ENCODE measurements around the gene SLIT3.

The SLIT3 gene

GRCh38 chr5:169166078-169166477 lies 134.9 kb downstream of the SLIT3 start:
- H3K36me3 ChIP-seq (ENCODE audit: insufficient read depth, low read depth, low read length): no peaks in the 10 kb centered on the region
- peaks cover 5% of the 10 kb centered on the region; the same call in 1 of the 2 replicates for H3K4me1 ChIP-seq (ENCODE audit: insufficient read depth, low read length)
- no peak overlapping the region for H3K4me3 ChIP-seq (ENCODE audit: low read length)
- no peaks in the 10 kb centered on the region for H3K9me3 ChIP-seq (ENCODE audit: insufficient read depth, low read depth, low read length)
- no peaks in the 10 kb centered on the region for H3K27me3 ChIP-seq (ENCODE audit: insufficient read depth, low read length)
- H3K27ac ChIP-seq (ENCODE audit: low read length): no peak overlapping the region
- no peak overlapping the region for H3K9ac ChIP-seq (ENCODE audit: low read depth, low read length)

- H3K9ac ChIP-seq (ENCODE audit: low read depth, low read length): no peak overlapping the region
- H3K27me3 ChIP-seq (ENCODE audit: insufficient read depth, low read length): no peaks in the 10 kb centered on the region
- H3K9me3 ChIP-seq (ENCODE audit: insufficient read depth, low read depth, low read length): no peaks in the 10 kb centered on the region
- no peak overlapping the region for H3K4me3 ChIP-seq (ENCODE audit: low read length)
- H3K4me1 ChIP-seq (ENCODE audit: insufficient read depth, low read length): peaks cover 4% of the 10 kb centered on the region; the same call in 1 of the 2 replicates
- H3K27ac ChIP-seq (ENCODE audit: low read length): no peak overlapping the region
- H3K36me3 ChIP-seq (ENCODE audit: insufficient read depth, low read depth, low read length): no peaks in the 10 kb centered on the region
Measured at GRCh38 chr5:169165052-169165451, 135.9 kb downstream of the SLIT3 start.

GRCh38 chr5:169164481-169164925 lies 136.4 kb downstream of the SLIT3 start:
- Histone ChIP-seq H3K27ac (ENCODE audit: low read length) (no peak overlapping the region), H3K36me3 (ENCODE audit: insufficient read depth, low read depth, low read length) (no peaks in the 10 kb centered on the region), H3K27me3 (ENCODE audit: insufficient read depth, low read length) (no peaks in the 10 kb centered on the region), H3K4me1 (ENCODE audit: insufficient read depth, low read length) (peaks cover 4% of the 10 kb centered on the region; the same call in 1 of the 2 replicates), H3K9ac (ENCODE audit: low read depth, low read length) (no peak overlapping the region), H3K4me3 (ENCODE audit: low read length) (no peak overlapping the region), H3K9me3 (ENCODE audit: insufficient read depth, low read depth, low read length) (no peaks in the 10 kb centered on the region)

GRCh38 chr5:169162407-169162806 lies 138.5 kb downstream of the SLIT3 start:
- Histone ChIP-seq H3K9me3 (ENCODE audit: insufficient read depth, low read depth, low read length) (peaks cover 12% of the 10 kb centered on the region; the same call in 1 of the 2 replicates), H3K4me1 (ENCODE audit: insufficient read depth, low read length) (peaks cover 4% of the 10 kb centered on the region; the same call in 1 of the 2 replicates), H3K9ac (ENCODE audit: low read depth, low read length) (no peak overlapping the region), H3K36me3 (ENCODE audit: insufficient read depth, low read depth, low read length) (no peaks in the 10 kb centered on the region), H3K4me3 (ENCODE audit: low read length) (no peak overlapping the region), H3K27ac (ENCODE audit: low read length) (no peak overlapping the region), H3K27me3 (ENCODE audit: insufficient read depth, low read length) (no peaks in the 10 kb centered on the region)

- no peaks in the 10 kb centered on the region for H3K27me3 ChIP-seq (ENCODE audit: insufficient read depth, low read length)
- H3K9me3 ChIP-seq (ENCODE audit: insufficient read depth, low read depth, low read length): peaks cover 12% of the 10 kb centered on the region; the same call in 1 of the 2 replicates
- H3K9ac ChIP-seq (ENCODE audit: low read depth, low read length): no peak overlapping the region
- H3K27ac ChIP-seq (ENCODE audit: low read length): no peak overlapping the region
- H3K36me3 ChIP-seq (ENCODE audit: insufficient read depth, low read depth, low read length): no peaks in the 10 kb centered on the region
- H3K4me3 ChIP-seq (ENCODE audit: low read length): no peak overlapping the region
- H3K4me1 ChIP-seq (ENCODE audit: insufficient read depth, low read length): peaks cover 4% of the 10 kb centered on the region; the same call in 1 of the 2 replicates
Measured at GRCh38 chr5:169161022-169161680, 139.8 kb downstream of the SLIT3 start.

- H3K36me3 ChIP-seq (ENCODE audit: insufficient read depth, low read depth, low read length): no peaks in the 10 kb centered on the region
- H3K27ac ChIP-seq (ENCODE audit: low read length): no peak overlapping the region
- H3K4me1 ChIP-seq (ENCODE audit: insufficient read depth, low read length): peaks cover 4% of the 10 kb centered on the region; the same call in 1 of the 2 replicates
- H3K9me3 ChIP-seq (ENCODE audit: insufficient read depth, low read depth, low read length): peaks cover 12% of the 10 kb centered on the region; the same call in 1 of the 2 replicates
- H3K4me3 ChIP-seq (ENCODE audit: low read length): no peak overlapping the region
- H3K27me3 ChIP-seq (ENCODE audit: insufficient read depth, low read length): no peaks in the 10 kb centered on the region
- no peak overlapping the region for H3K9ac ChIP-seq (ENCODE audit: low read depth, low read length)
Measured at GRCh38 chr5:169160405-169160901, 140.5 kb downstream of the SLIT3 start.

GRCh38 chr5:169158764-169159163 lies 142.2 kb downstream of the SLIT3 start:
- no peaks in the 10 kb centered on the region for H3K36me3 ChIP-seq (ENCODE audit: insufficient read depth, low read depth, low read length)
- no peak overlapping the region for H3K4me3 ChIP-seq (ENCODE audit: low read length)
- H3K9me3 ChIP-seq (ENCODE audit: insufficient read depth, low read depth, low read length): peaks cover 12% of the 10 kb centered on the region; the same call in 1 of the 2 replicates
- H3K27me3 ChIP-seq (ENCODE audit: insufficient read depth, low read length): no peaks in the 10 kb centered on the region
- no peak overlapping the region for H3K27ac ChIP-seq (ENCODE audit: low read length)
- H3K4me1 ChIP-seq (ENCODE audit: insufficient read depth, low read length): peaks cover 3% of the 10 kb centered on the region; the same call in 1 of the 2 replicates
- H3K9ac ChIP-seq (ENCODE audit: low read depth, low read length): no peak overlapping the region

GRCh38 chr5:169157064-169157463 lies 143.9 kb downstream of the SLIT3 start:
- Histone ChIP-seq H3K27me3 (ENCODE audit: insufficient read depth, low read length) (no peaks in the 10 kb centered on the region), H3K9ac (ENCODE audit: low read depth, low read length) (no peak overlapping the region), H3K4me3 (ENCODE audit: low read length) (no peak overlapping the region), H3K36me3 (ENCODE audit: insufficient read depth, low read depth, low read length) (no peaks in the 10 kb centered on the region), H3K4me1 (ENCODE audit: insufficient read depth, low read length) (peaks cover 3% of the 10 kb centered on the region; the same call in 1 of the 2 replicates), H3K9me3 (ENCODE audit: insufficient read depth, low read depth, low read length) (peaks cover 12% of the 10 kb centered on the region; the same call in 1 of the 2 replicates), H3K27ac (ENCODE audit: low read length) (no peak overlapping the region)

GRCh38 chr5:169154679-169155078 lies 146.3 kb downstream of the SLIT3 start:
- H3K9me3 ChIP-seq (ENCODE audit: insufficient read depth, low read depth, low read length): peaks cover 12% of the 10 kb centered on the region; the same call in 1 of the 2 replicates
- H3K27me3 ChIP-seq (ENCODE audit: insufficient read depth, low read length): no peaks in the 10 kb centered on the region
- no peak overlapping the region for H3K27ac ChIP-seq (ENCODE audit: low read length)
- no peak overlapping the region for H3K4me3 ChIP-seq (ENCODE audit: low read length)
- peaks cover 8% of the 10 kb centered on the region for H3K4me1 ChIP-seq (ENCODE audit: insufficient read depth, low read length)
- H3K36me3 ChIP-seq (ENCODE audit: insufficient read depth, low read depth, low read length): no peaks in the 10 kb centered on the region
- H3K9ac ChIP-seq (ENCODE audit: low read depth, low read length): no peak overlapping the region

- H3K9ac ChIP-seq (ENCODE audit: low read depth, low read length): no peak overlapping the region
- no peaks in the 10 kb centered on the region for H3K36me3 ChIP-seq (ENCODE audit: insufficient read depth, low read depth, low read length)
- H3K27me3 ChIP-seq (ENCODE audit: insufficient read depth, low read length): no peaks in the 10 kb centered on the region
- H3K4me1 ChIP-seq (ENCODE audit: insufficient read depth, low read length): peaks cover 8% of the 10 kb centered on the region
- no peak overlapping the region for H3K27ac ChIP-seq (ENCODE audit: low read length)
- peaks cover 7% of the 10 kb centered on the region; the same call in 1 of the 2 replicates for H3K9me3 ChIP-seq (ENCODE audit: insufficient read depth, low read depth, low read length)
- no peak overlapping the region for H3K4me3 ChIP-seq (ENCODE audit: low read length)
Measured at GRCh38 chr5:169153405-169153804, 147.5 kb downstream of the SLIT3 start.

- Histone ChIP-seq H3K27ac (ENCODE audit: low read length) (no peak overlapping the region), H3K27me3 (ENCODE audit: insufficient read depth, low read length) (no peaks in the 10 kb centered on the region), H3K4me3 (ENCODE audit: low read length) (no peak overlapping the region), H3K9me3 (ENCODE audit: insufficient read depth, low read depth, low read length) (peaks cover 2% of the 10 kb centered on the region; the same call in 1 of the 2 replicates), H3K9ac (ENCODE audit: low read depth, low read length) (no peak overlapping the region), H3K36me3 (ENCODE audit: insufficient read depth, low read depth, low read length) (no peaks in the 10 kb centered on the region), H3K4me1 (ENCODE audit: insufficient read depth, low read length) (peaks cover 8% of the 10 kb centered on the region)
Measured at GRCh38 chr5:169152946-169153345, 148.0 kb downstream of the SLIT3 start.

- Histone ChIP-seq H3K4me1 (ENCODE audit: insufficient read depth, low read length) (peaks cover 8% of the 10 kb centered on the region), H3K27me3 (ENCODE audit: insufficient read depth, low read length) (no peaks in the 10 kb centered on the region), H3K27ac (ENCODE audit: low read length) (no peak overlapping the region)
Measured at GRCh38 chr5:169152453-169152852, 148.5 kb downstream of the SLIT3 start.

More at GRCh38 chr5:169152453-169152852, 148.5 kb downstream of the SLIT3 start:
- Histone ChIP-seq H3K36me3 (ENCODE audit: insufficient read depth, low read depth, low read length) (no peaks in the 10 kb centered on the region), H3K4me3 (ENCODE audit: low read length) (no peak overlapping the region), H3K9ac (ENCODE audit: low read depth, low read length) (no peak overlapping the region), H3K9me3 (ENCODE audit: insufficient read depth, low read depth, low read length) (no peaks in the 10 kb centered on the region)

Measured in iPS-20b (cell line).